Cardiac septum (tissue), 1 donor: ENCODE data around the gene TMEM8B. TPM values are rescaled to one million over a fixed set of nuclear protein-coding genes. Genes with fewer than 3 reads are reported as not detected.

Source experiments
- DNase-seq: peaks from one replicate; pipeline ENCODE4 v3.0.0-alpha.2; 2020; ENCODE audit warnings: low spot score
- intact Hi-C: fragments of 100-400 bp; cut with DNase I; formaldehyde crosslinking; loops from one replicate; pipeline ENCODE4 v1.14.0; 2022
- total RNA-seq: library from RNA; stranded (reverse); fragmentation: NEBNext Ultra II Directional; extraction: Animal tissue kit (Norgen Biotek cat#: 25700); gene quantifications from one replicate; pipeline ENCODE4 v1.2.1, GENCODE V29; 2021
- donor health status: DM: no; HTN: no; CAD: no.

The TMEM8B gene
- total RNA-seq, 1 donor from 2014 or later = 22.0 TPM

GRCh38 chr9:35914301-35914807 lies 85.3 kb downstream of the TMEM8B start:
- peak; percentile 89 for DNase-seq
- intact Hi-C loops = no loop called here

Other genes starting within 250 kb of the TMEM8B start
- gene TESK1, start 224.0 kb upstream of the TMEM8B start, total RNA-seq = 34.2 TPM
- 0.59 TPM for gene CD72, start 210.8 kb upstream of the TMEM8B start, total RNA-seq
- not detected for gene SIT1, start 178.3 kb upstream of the TMEM8B start, total RNA-seq
- gene RMRP, start 171.2 kb upstream of the TMEM8B start, total RNA-seq = 10,677 TPM
- gene CCDC107, start 170.9 kb upstream of the TMEM8B start, total RNA-seq = 47.7 TPM
- gene ARHGEF39, start 164.0 kb upstream of the TMEM8B start, total RNA-seq = 0.48 TPM
- gene CA9, start 155.3 kb upstream of the TMEM8B start, total RNA-seq = 0.48 TPM
- gene TPM2, start 139.3 kb upstream of the TMEM8B start, total RNA-seq = 690 TPM
- gene TLN1, start 97.0 kb upstream of the TMEM8B start, total RNA-seq = 291 TPM
- gene CREB3, start 96.6 kb upstream of the TMEM8B start, total RNA-seq = 25.0 TPM
- 98.6 TPM for gene GBA2, start 80.0 kb upstream of the TMEM8B start, total RNA-seq
- gene RGP1, start 79.9 kb upstream of the TMEM8B start, total RNA-seq = 40.0 TPM
- gene MSMP, start 75.0 kb upstream of the TMEM8B start, total RNA-seq = not detected
- 20.4 TPM for gene NPR2, start 37.6 kb upstream of the TMEM8B start, total RNA-seq
- gene SPAG8, start 17.0 kb upstream of the TMEM8B start, total RNA-seq = 3.5 TPM
- gene HINT2, start 14.2 kb upstream of the TMEM8B start, total RNA-seq = 57.6 TPM
- not detected for gene FAM221B, start 496 bp upstream of the TMEM8B start, total RNA-seq
- gene OR13J1, start 41.2 kb downstream of the TMEM8B start, total RNA-seq = not detected
- 1.5 TPM for gene HRCT1, start 77.0 kb downstream of the TMEM8B start, total RNA-seq
- gene SPAAR, start 80.3 kb downstream of the TMEM8B start, total RNA-seq = 4.0 TPM
- gene OR2S2, start 128.9 kb downstream of the TMEM8B start, total RNA-seq = not detected
- 5.8 TPM for gene RECK, start 207.7 kb downstream of the TMEM8B start, total RNA-seq